IMR-90 (cell line): Measurements from ENCODE around the gene USH2A. TPM values are rescaled to one million over a fixed set of nuclear protein-coding genes. Genes with fewer than 3 reads are reported as not detected.

ENCODE experiments used
- ATAC-seq: fragments of 200-7000 bp; cut with Tn5 transposase; 2 replicates; pipeline ENCODE4 v1.9.1; 2020; ENCODE audit warnings: low read depth, mild to moderate bottlenecking, moderate library complexity
- BruUV-seq: library from RNA; stranded (reverse); fragments of 400-500 nt; replicated peaks from 2 replicates; lab custom pipeline; 2021; lab: Mats Ljungman, UMichigan
- CTCF ChIA-PET: fragments of 300-600 bp; formaldehyde crosslinking; extraction: SDS; loops from one replicate; lab custom pipeline; 2021; ENCODE audit warnings: antibody characterized with exemption; lab: Yijun Ruan, JAX
- POLR2A ChIA-PET: fragments of 300-600 bp; sonication (Branson Sonifier 250); formaldehyde crosslinking; loops from one replicate; lab custom pipeline; 2022; ENCODE audit warnings: antibody characterized with exemption; ENCODE audit not compliant: unreplicated experiment; lab: Charles Lee
- DNase-seq: peaks from one replicate; pipeline ENCODE4 v3.0.0; 2013
- H2AFZ ChIP-seq: replicated peaks from 2 replicates; pipeline ENCODE3; 2013; ENCODE audit warnings: low read length, mild to moderate bottlenecking; ENCODE audit not compliant: poor library complexity
- H2AK5ac ChIP-seq: 2 replicates; pipeline ENCODE4 v1.6.1; 2013; ENCODE audit warnings: low read depth, low read length, inconsistent platforms
- H2AK9ac ChIP-seq: replicated peaks from 2 replicates; pipeline ENCODE3; 2013; ENCODE audit warnings: mild to moderate bottlenecking, low read depth, low read length, moderate library complexity; ENCODE audit not compliant: poor library complexity
- H2BK120ac ChIP-seq: 2 replicates; pipeline ENCODE4 v1.6.1; 2013; ENCODE audit warnings: low read depth, low read length, inconsistent platforms
- H2BK15ac ChIP-seq: 3 replicates; pipeline ENCODE4 v1.6.1; 2013; ENCODE audit warnings: low read depth, low read length, inconsistent platforms
- H2BK20ac ChIP-seq: 2 replicates; pipeline ENCODE4 v1.6.1; 2013; ENCODE audit warnings: low read depth, mild to moderate bottlenecking, inconsistent platforms, low read length, moderate library complexity
- H2BK5ac ChIP-seq: 2 replicates; pipeline ENCODE4 v1.6.1; 2013; ENCODE audit warnings: mild to moderate bottlenecking, low read depth, low read length, inconsistent platforms; ENCODE audit not compliant: poor library complexity, severe bottlenecking
- H3K14ac ChIP-seq: replicated peaks from 2 replicates; pipeline ENCODE4 v1.6.1; 2013; ENCODE audit warnings: low read depth, low read length, inconsistent platforms
- H3K18ac ChIP-seq: 2 replicates; pipeline ENCODE4 v1.6.1; 2013; ENCODE audit warnings: low read depth, low read length, control low read depth
- H3K23ac ChIP-seq: 2 replicates; pipeline ENCODE4 v1.6.1; 2013; ENCODE audit warnings: low read depth, low read length, inconsistent platforms
- H3K27ac ChIP-seq: 2 replicates; pipeline ENCODE4 v1.5.1; 2013; ENCODE audit warnings: mild to moderate bottlenecking, control low read depth, low read length; ENCODE audit not compliant: insufficient read depth
- H3K27me3 ChIP-seq: 2 replicates; pipeline ENCODE4 v1.6.1; 2013; ENCODE audit warnings: low read length; ENCODE audit not compliant: control insufficient read depth, insufficient read depth
- H3K36me3 ChIP-seq: 2 replicates; pipeline ENCODE4 v1.6.1; 2013; ENCODE audit warnings: low read length, mixed read lengths; ENCODE audit not compliant: control insufficient read depth, insufficient read depth
- H3K4ac ChIP-seq: 2 replicates; pipeline ENCODE4 v1.6.1; 2013; ENCODE audit warnings: low read depth, low read length, inconsistent platforms
- H3K4me1 ChIP-seq: 2 replicates; pipeline ENCODE4 v1.6.1; 2013; ENCODE audit warnings: low read length, mixed read lengths; ENCODE audit not compliant: control insufficient read depth, insufficient read depth
- H3K4me2 ChIP-seq: 2 replicates; pipeline ENCODE4 v1.6.1; 2013; ENCODE audit warnings: low read depth, mild to moderate bottlenecking, control low read depth, low read length, moderate library complexity
- H3K4me3 ChIP-seq: 2 replicates; pipeline ENCODE4 v1.5.1; 2013; ENCODE audit warnings: low read depth, mild to moderate bottlenecking, control low read depth, low read length, moderate library complexity; ENCODE audit not compliant: insufficient read depth
- H3K56ac ChIP-seq: 2 replicates; pipeline ENCODE4 v1.6.1; 2013; ENCODE audit warnings: low read length, inconsistent platforms; ENCODE audit not compliant: insufficient read depth; ENCODE audit errors: extremely low read depth
- H3K79me1 ChIP-seq, 2 experiments: 2 replicates each; pipeline ENCODE4 v1.6.1; 2013; ENCODE audit warnings: low read length in 2 of 2, inconsistent platforms in 1 of 2, low read depth in 1 of 2
- H3K9ac ChIP-seq: 2 replicates; pipeline ENCODE4 v1.6.1; 2013; ENCODE audit warnings: low read depth, low read length, control low read depth
- H3K9me1 ChIP-seq: 2 replicates; pipeline ENCODE4 v1.6.1; 2013; ENCODE audit warnings: low read length, inconsistent platforms; ENCODE audit not compliant: insufficient read depth
- H3K9me3 ChIP-seq: 2 replicates; pipeline ENCODE4 v1.6.1; 2013; ENCODE audit warnings: low read length; ENCODE audit not compliant: control insufficient read depth, insufficient read depth
- H4K20me1 ChIP-seq: 2 replicates; pipeline ENCODE4 v1.6.1; 2013; ENCODE audit warnings: low read length, inconsistent platforms; ENCODE audit not compliant: insufficient read depth
- H4K5ac ChIP-seq: 2 replicates; pipeline ENCODE4 v1.6.1; 2013; ENCODE audit warnings: mild to moderate bottlenecking, low read depth, low read length, control low read depth
- H4K8ac ChIP-seq, 2 experiments: 2 replicates each; pipeline ENCODE4 v1.6.1; 2013; ENCODE audit warnings: low read depth in 2 of 2, low read length in 2 of 2, control low read depth in 1 of 2, inconsistent platforms in 1 of 2
- H4K91ac ChIP-seq: 2 replicates; pipeline ENCODE4 v1.6.1; 2013; ENCODE audit warnings: low read depth, low read length, inconsistent platforms; ENCODE audit not compliant: insufficient read depth
- BHLHE40 ChIP-seq: fragments of 150-350 bp; IDR thresholded peaks from 2 replicates; pipeline ENCODE4 v1.6.1; 2016; ENCODE audit warnings: mild to moderate bottlenecking, low read depth, low read length
- CEBPB ChIP-seq: IDR thresholded peaks from 2 replicates; pipeline ENCODE4 v1.6.1; 2012; ENCODE audit warnings: low read depth, low read length, improper control_type of control experiment
- CHD1 ChIP-seq: IDR thresholded peaks from 2 replicates; pipeline ENCODE4 v1.6.1; 2012; ENCODE audit warnings: low read depth, low read length, improper control_type of control experiment
- FOS ChIP-seq: fragments of 150-350 bp; IDR thresholded peaks from 2 replicates; pipeline ENCODE4 v1.6.1; 2016; ENCODE audit warnings: low read depth, low read length
- MAFK ChIP-seq: IDR thresholded peaks from 2 replicates; pipeline ENCODE4 v1.6.1; 2012; ENCODE audit warnings: low read depth, low read length, improper control_type of control experiment
- MAZ ChIP-seq: IDR thresholded peaks from 2 replicates; pipeline ENCODE4 v1.6.1; 2012; ENCODE audit warnings: low read depth, mild to moderate bottlenecking, low read length, improper control_type of control experiment, moderate library complexity, borderline replicate concordance
- MXI1 ChIP-seq: IDR thresholded peaks from 2 replicates; pipeline ENCODE4 v1.6.1; 2012; ENCODE audit warnings: low read depth, mild to moderate bottlenecking, low read length, moderate library complexity, borderline replicate concordance
- NFE2L2 ChIP-seq: fragments of 150-350 bp; IDR thresholded peaks from 2 replicates; pipeline ENCODE4 v1.6.1; 2016; ENCODE audit warnings: low read depth, mild to moderate bottlenecking, low read length
- RAD21 ChIP-seq: IDR thresholded peaks from 2 replicates; pipeline ENCODE4 v1.6.1; 2012; ENCODE audit warnings: low read length, improper control_type of control experiment
- RCOR1 ChIP-seq: IDR thresholded peaks from 2 replicates; pipeline ENCODE4 v1.6.1; 2012; ENCODE audit warnings: mild to moderate bottlenecking, low read length, improper control_type of control experiment; ENCODE audit not compliant: insufficient replicate concordance
- RFX5 ChIP-seq: IDR thresholded peaks from 2 replicates; pipeline ENCODE4 v1.8.0; 2012; ENCODE audit warnings: low read depth, mild to moderate bottlenecking, low read length, moderate library complexity
- SMC3 ChIP-seq: fragments of 150-350 bp; IDR thresholded peaks from 2 replicates; pipeline ENCODE4 v1.6.1; 2016; ENCODE audit warnings: low read depth, mild to moderate bottlenecking, antibody characterized with exemption, low read length, moderate library complexity
- WGBS, 2 experiments: methylation state at CpG; one replicate each; pipeline versions ENCODE4 v1.1.5 to v1.1.7; 2013; ENCODE audit warnings: missing lambda C conversion rate in 2 of 2; ENCODE audit not compliant: insufficient read length in 1 of 2; ENCODE audit errors: extremely low coverage in 2 of 2; 5-methylcytosine and 5-hydroxymethylcytosine counted together
- dilution Hi-C: fragments of 300-500 bp; cut with HindIII; formaldehyde crosslinking; loops from one replicate; pipeline ENCODE4 v1.14.3; 2018; ENCODE audit warnings: low sequenced_read_pairs; ENCODE audit not compliant: unreplicated experiment
- in situ Hi-C: fragments of 300-500 bp; cut with MboI; formaldehyde crosslinking; loops from 3 replicates; pipeline ENCODE4 v1.14.3; 2019; ENCODE audit warnings: low sequenced_read_pairs, inconsistent platforms, mixed read lengths
- intact Hi-C: fragments of 100-400 bp; cut with micrococcal nuclease; formaldehyde crosslinking; loops from 2 replicates; pipeline ENCODE4 v1.10.0; 2022
- polyA plus RNA-seq, 3 experiments: library from polyadenylated mRNA; depleted of rRNA; stranded (reverse); fragments of >200 nt; gene quantifications; 2 replicates each; pipeline ENCODE4 v1.2.3, GENCODE V29; 2012; ENCODE audit warnings: low replicate concordance in 1 of 3
- total RNA-seq: library from RNA; depleted of rRNA; stranded (reverse); fragments of >200 nt; gene quantifications from 2 replicates; pipeline ENCODE4 v1.2.3, GENCODE V29; 2012
- TF ChIP-seq, protein P1 (sequence below): fragments of 150-350 bp; IDR thresholded peaks from 2 replicates; pipeline ENCODE4 v1.6.1; 2017; ENCODE audit warnings: mild to moderate bottlenecking, antibody characterized with exemption, low read length, low read depth
- TF ChIP-seq, protein P2 (sequence below): conservative IDR thresholded peaks from 2 replicates; pipeline ENCODE4 v1.5.1; 2012; ENCODE audit warnings: mild to moderate bottlenecking, low read depth, low read length, improper control_type of control experiment
- TF ChIP-seq, protein P3 (sequence below): fragments of 150-350 bp; IDR thresholded peaks from 2 replicates; pipeline ENCODE4 v1.6.1; 2016; ENCODE audit warnings: low read depth, mild to moderate bottlenecking, low read length, moderate library complexity, borderline replicate concordance

The USH2A gene
- total and polyA plus RNA-seq, 2 of the 4 experiments (the other 2 are of a cell fraction): under 0.01 to 0.02 TPM

DNA sequence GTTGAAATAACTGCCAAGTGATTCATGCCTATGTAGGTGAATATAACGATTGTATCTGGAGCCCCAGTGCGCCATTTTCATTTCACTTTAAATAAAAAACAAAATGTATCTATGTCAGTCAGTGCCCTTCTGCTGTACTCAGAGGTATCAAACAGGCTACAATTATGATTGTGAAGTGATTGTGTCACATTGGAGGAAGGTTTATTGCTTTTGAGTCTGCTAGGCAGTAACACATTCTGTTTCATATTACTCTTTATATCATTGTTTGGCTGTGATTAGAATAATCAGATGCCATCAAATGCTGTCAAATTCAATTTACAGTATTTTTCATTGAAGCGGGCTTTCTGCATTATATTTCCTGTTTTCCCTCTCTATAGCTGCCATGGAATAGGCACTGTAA is 684.2 kb downstream of the USH2A start:
- DNase-seq (no peak), ATAC-seq (no peak)
- Histone ChIP-seq H3K18ac (no peak overlapping the region), H3K4me1 (no peaks in the 10 kb centered on the region; the same call in 1 of the 2 replicates), H3K23ac (no peak overlapping the region), H3K27me3 (no peaks in the 10 kb centered on the region), H2AK5ac (no peak overlapping the region), H3K36me3 (no peaks in the 10 kb centered on the region), H2BK120ac (no peak overlapping the region), H2AFZ (no peak overlapping the region), H4K20me1 (no peaks in the 10 kb centered on the region), H3K14ac (no peak overlapping the region), H3K79me1 (no peaks in the 10 kb centered on the region), H2AK9ac (no peak overlapping the region), H3K56ac (no peak overlapping the region), H2BK15ac (no peak overlapping the region), H2BK20ac (no peak overlapping the region), H3K4me2 (no peak overlapping the region), H3K27ac (no peak overlapping the region), H3K9me3 (peaks cover 3% of the 10 kb centered on the region), H4K8ac (no peak overlapping the region), H3K4ac (no peak overlapping the region), H3K9ac (no peak overlapping the region), H3K9me1 (no peaks in the 10 kb centered on the region), H3K4me3 (no peak overlapping the region), H4K91ac (no peak overlapping the region), H4K5ac (no peak overlapping the region), H2BK5ac (no peak overlapping the region)
- CTCF ChIA-PET: interaction anchor here (1.1 kb wide), 1 partner anchor 11 kb away, joined by 3 read pairs; no protein-coding TSS in a partner anchor
- in situ Hi-C loops: no loop called here
- POLR2A ChIA-PET: no interaction called here
- no TSS peak for BruUV-seq
- intact Hi-C loops: no loop called here
- no CpG with 5 or more reads among the region's 3 CpGs for WGBS, 2 experiments
- TF ChIP-seq MXI1 (no peak), RAD21 (no peak), MAFK (no peak), RFX5 (no peak), BHLHE40 (no peak), FOS (no peak), RCOR1 (no peak), CHD1 (no peak), NFE2L2 (no peak), MAZ (no peak), SMC3 (no peak), CEBPB (no peak)
- TF ChIP-seq, protein P1, sequence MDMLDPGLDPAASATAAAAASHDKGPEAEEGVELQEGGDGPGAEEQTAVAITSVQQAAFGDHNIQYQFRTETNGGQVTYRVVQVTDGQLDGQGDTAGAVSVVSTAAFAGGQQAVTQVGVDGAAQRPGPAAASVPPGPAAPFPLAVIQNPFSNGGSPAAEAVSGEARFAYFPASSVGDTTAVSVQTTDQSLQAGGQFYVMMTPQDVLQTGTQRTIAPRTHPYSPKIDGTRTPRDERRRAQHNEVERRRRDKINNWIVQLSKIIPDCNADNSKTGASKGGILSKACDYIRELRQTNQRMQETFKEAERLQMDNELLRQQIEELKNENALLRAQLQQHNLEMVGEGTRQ: no peak
- TF ChIP-seq, protein P2, sequence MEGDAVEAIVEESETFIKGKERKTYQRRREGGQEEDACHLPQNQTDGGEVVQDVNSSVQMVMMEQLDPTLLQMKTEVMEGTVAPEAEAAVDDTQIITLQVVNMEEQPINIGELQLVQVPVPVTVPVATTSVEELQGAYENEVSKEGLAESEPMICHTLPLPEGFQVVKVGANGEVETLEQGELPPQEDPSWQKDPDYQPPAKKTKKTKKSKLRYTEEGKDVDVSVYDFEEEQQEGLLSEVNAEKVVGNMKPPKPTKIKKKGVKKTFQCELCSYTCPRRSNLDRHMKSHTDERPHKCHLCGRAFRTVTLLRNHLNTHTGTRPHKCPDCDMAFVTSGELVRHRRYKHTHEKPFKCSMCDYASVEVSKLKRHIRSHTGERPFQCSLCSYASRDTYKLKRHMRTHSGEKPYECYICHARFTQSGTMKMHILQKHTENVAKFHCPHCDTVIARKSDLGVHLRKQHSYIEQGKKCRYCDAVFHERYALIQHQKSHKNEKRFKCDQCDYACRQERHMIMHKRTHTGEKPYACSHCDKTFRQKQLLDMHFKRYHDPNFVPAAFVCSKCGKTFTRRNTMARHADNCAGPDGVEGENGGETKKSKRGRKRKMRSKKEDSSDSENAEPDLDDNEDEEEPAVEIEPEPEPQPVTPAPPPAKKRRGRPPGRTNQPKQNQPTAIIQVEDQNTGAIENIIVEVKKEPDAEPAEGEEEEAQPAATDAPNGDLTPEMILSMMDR: no peak
- TF ChIP-seq, protein P3, sequence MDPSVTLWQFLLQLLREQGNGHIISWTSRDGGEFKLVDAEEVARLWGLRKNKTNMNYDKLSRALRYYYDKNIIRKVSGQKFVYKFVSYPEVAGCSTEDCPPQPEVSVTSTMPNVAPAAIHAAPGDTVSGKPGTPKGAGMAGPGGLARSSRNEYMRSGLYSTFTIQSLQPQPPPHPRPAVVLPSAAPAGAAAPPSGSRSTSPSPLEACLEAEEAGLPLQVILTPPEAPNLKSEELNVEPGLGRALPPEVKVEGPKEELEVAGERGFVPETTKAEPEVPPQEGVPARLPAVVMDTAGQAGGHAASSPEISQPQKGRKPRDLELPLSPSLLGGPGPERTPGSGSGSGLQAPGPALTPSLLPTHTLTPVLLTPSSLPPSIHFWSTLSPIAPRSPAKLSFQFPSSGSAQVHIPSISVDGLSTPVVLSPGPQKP: no peak
- dilution Hi-C loops: no loop called here
